ENCODE data around the gene SIK3. TPM values are rescaled to one million over a fixed set of nuclear protein-coding genes. Genes with fewer than 3 reads are reported as not detected.
"Not testable (repeated sequence)": the region's sequence is repeated elsewhere in the genome, so short reads cannot be mapped to it uniquely, and the experiment has no call there.

The SIK3 gene
- total RNA-seq, 1 experiment from 2014 or later, result 31.4 TPM

GRCh38 chr11:116804001-116804400 is 294.2 kb downstream of the SIK3 start:
- H4K20me1 ChIP-seq (ENCODE audit: control insufficient read depth, insufficient read depth, insufficient read length), result no peaks in the 10 kb centered on the region
- no peak overlapping the region for H3K23ac ChIP-seq (ENCODE audit: insufficient read length, low read depth, low read length)
- no peaks in the 10 kb centered on the region for H3K79me2 ChIP-seq (ENCODE audit: insufficient read depth, low read length)
- H2BK15ac ChIP-seq (ENCODE audit: low read depth, low read length), result no peak overlapping the region
- H3K27me3 Mint-ChIP-seq (ENCODE audit: low read depth), result peaks cover 2% of the 10 kb centered on the region
- H3K4ac ChIP-seq (ENCODE audit: low read depth, low read length), result no peak overlapping the region
- no peaks in the 10 kb centered on the region for H3K9me3 ChIP-seq (ENCODE audit: control insufficient read depth, low read depth, low read length)
- DNase-seq, result no peak
- H3K27me3 ChIP-seq (ENCODE audit: insufficient read depth, low read length), result no peaks in the 10 kb centered on the region
- no peak overlapping the region for H2BK120ac ChIP-seq (ENCODE audit: low read depth, low read length, poor library complexity, severe bottlenecking)
- H3K9ac ChIP-seq (ENCODE audit: extremely low read depth, insufficient read length, low read length), result no peak overlapping the region
- no peaks in the 10 kb centered on the region for H3K23me2 ChIP-seq (ENCODE audit: insufficient read length, low read depth, low read length, poor library complexity, severe bottlenecking)
- H2AFZ ChIP-seq (ENCODE audit: low read length), result no peak overlapping the region
- H3K27ac ChIP-seq (ENCODE audit: insufficient read length, low read depth, low read length), result no peak overlapping the region
- no peak overlapping the region for H3K4me2 ChIP-seq (ENCODE audit: insufficient read depth, insufficient read length, low read length)
- no peak overlapping the region for H3K14ac ChIP-seq (ENCODE audit: insufficient read depth, low read length)
- H4K8ac ChIP-seq (replicated peaks; ENCODE audit: insufficient read length, low read depth, low read length), result no peak overlapping the region
- no peak overlapping the region for H3K56ac ChIP-seq (ENCODE audit: insufficient read length, low read depth, low read length)
- WGBS (ENCODE audit: extremely low coverage, insufficient read length, low lambda C conversion rate), result no CpG with 5 or more reads among the region's 3 CpGs
- H3K27ac Mint-ChIP-seq, result no peak overlapping the region
- no peak overlapping the region for H2AK5ac ChIP-seq (ENCODE audit: insufficient read length, low read length)
- H3K18ac ChIP-seq (ENCODE audit: insufficient read length, low read depth, low read length), result no peak overlapping the region
- TF ChIP-seq CTCF (conservative IDR thresholded peaks at IDR 0.05), result no peak
- no peaks in the 10 kb centered on the region for H3K4me1 ChIP-seq (ENCODE audit: insufficient read depth, low read length)
- no peak overlapping the region for H4K5ac ChIP-seq (ENCODE audit: insufficient read length, low read depth, low read length)
- no peak overlapping the region for H2BK20ac ChIP-seq (ENCODE audit: low read depth, low read length, poor library complexity, severe bottlenecking)
- no peak overlapping the region for H3K4me3 Mint-ChIP-seq
- H3K4me1 Mint-ChIP-seq, result no peaks in the 10 kb centered on the region
- H3T11ph ChIP-seq (ENCODE audit: low read length), result no peak overlapping the region
- H3K79me1 ChIP-seq (ENCODE audit: insufficient read depth, low read depth, low read length, poor library complexity, severe bottlenecking), result no peaks in the 10 kb centered on the region
- no peaks in the 10 kb centered on the region for H3K36me3 Mint-ChIP-seq (ENCODE audit: insufficient read depth in 1 of 3, low read depth in 3 of 3)
- H3K9me3 Mint-ChIP-seq, result no peaks in the 10 kb centered on the region; a peak in 1 of 5 replicates
- H2BK5ac ChIP-seq (ENCODE audit: insufficient read length, low read length), result no peak overlapping the region
- H2BK12ac ChIP-seq (ENCODE audit: insufficient read length, low read depth, low read length), result no peak overlapping the region
- no peak overlapping the region for H4K91ac ChIP-seq (ENCODE audit: insufficient read length, low read depth, low read length)

- not testable (repeated sequence) for DNase-seq; H3K27me3 Mint-ChIP-seq (ENCODE audit: low read depth); H3K4ac ChIP-seq (ENCODE audit: low read depth, low read length); H2AFZ ChIP-seq (ENCODE audit: low read length); H3K4me3 Mint-ChIP-seq; H3K14ac ChIP-seq (ENCODE audit: insufficient read depth, low read length); H2AK5ac ChIP-seq (ENCODE audit: insufficient read length, low read length); H3K36me3 Mint-ChIP-seq (ENCODE audit: insufficient read depth in 1 of 3, low read depth in 3 of 3); H2BK15ac ChIP-seq (ENCODE audit: low read depth, low read length); H2BK12ac ChIP-seq (ENCODE audit: insufficient read length, low read depth, low read length); H3K56ac ChIP-seq (ENCODE audit: insufficient read length, low read depth, low read length); H3K79me2 ChIP-seq (ENCODE audit: insufficient read depth, low read length); H3K4me2 ChIP-seq (ENCODE audit: insufficient read depth, insufficient read length, low read length); H3K79me1 ChIP-seq (ENCODE audit: insufficient read depth, low read depth, low read length, poor library complexity, severe bottlenecking); H2BK120ac ChIP-seq (ENCODE audit: low read depth, low read length, poor library complexity, severe bottlenecking); H3K4me1 Mint-ChIP-seq; H3K9me3 Mint-ChIP-seq; H3T11ph ChIP-seq (ENCODE audit: low read length); H2BK20ac ChIP-seq (ENCODE audit: low read depth, low read length, poor library complexity, severe bottlenecking); H4K20me1 ChIP-seq (ENCODE audit: control insufficient read depth, insufficient read depth, insufficient read length); H3K27me3 ChIP-seq (ENCODE audit: insufficient read depth, low read length); H2BK5ac ChIP-seq (ENCODE audit: insufficient read length, low read length); H3K9ac ChIP-seq (ENCODE audit: extremely low read depth, insufficient read length, low read length); H4K91ac ChIP-seq (ENCODE audit: insufficient read length, low read depth, low read length); H4K8ac ChIP-seq (replicated peaks; ENCODE audit: insufficient read length, low read depth, low read length); H3K18ac ChIP-seq (ENCODE audit: insufficient read length, low read depth, low read length); H3K23ac ChIP-seq (ENCODE audit: insufficient read length, low read depth, low read length); H3K27ac ChIP-seq (ENCODE audit: insufficient read length, low read depth, low read length); H3K27ac Mint-ChIP-seq; H3K23me2 ChIP-seq (ENCODE audit: insufficient read length, low read depth, low read length, poor library complexity, severe bottlenecking); H3K9me3 ChIP-seq (ENCODE audit: control insufficient read depth, low read depth, low read length); H4K5ac ChIP-seq (ENCODE audit: insufficient read length, low read depth, low read length); H3K4me1 ChIP-seq (ENCODE audit: insufficient read depth, low read length)
Observed at GRCh38 chr11:116801662-116802061, 296.6 kb downstream of the SIK3 start.
